ENCODE measurements around the gene PALLD.

The PALLD gene

DNA sequence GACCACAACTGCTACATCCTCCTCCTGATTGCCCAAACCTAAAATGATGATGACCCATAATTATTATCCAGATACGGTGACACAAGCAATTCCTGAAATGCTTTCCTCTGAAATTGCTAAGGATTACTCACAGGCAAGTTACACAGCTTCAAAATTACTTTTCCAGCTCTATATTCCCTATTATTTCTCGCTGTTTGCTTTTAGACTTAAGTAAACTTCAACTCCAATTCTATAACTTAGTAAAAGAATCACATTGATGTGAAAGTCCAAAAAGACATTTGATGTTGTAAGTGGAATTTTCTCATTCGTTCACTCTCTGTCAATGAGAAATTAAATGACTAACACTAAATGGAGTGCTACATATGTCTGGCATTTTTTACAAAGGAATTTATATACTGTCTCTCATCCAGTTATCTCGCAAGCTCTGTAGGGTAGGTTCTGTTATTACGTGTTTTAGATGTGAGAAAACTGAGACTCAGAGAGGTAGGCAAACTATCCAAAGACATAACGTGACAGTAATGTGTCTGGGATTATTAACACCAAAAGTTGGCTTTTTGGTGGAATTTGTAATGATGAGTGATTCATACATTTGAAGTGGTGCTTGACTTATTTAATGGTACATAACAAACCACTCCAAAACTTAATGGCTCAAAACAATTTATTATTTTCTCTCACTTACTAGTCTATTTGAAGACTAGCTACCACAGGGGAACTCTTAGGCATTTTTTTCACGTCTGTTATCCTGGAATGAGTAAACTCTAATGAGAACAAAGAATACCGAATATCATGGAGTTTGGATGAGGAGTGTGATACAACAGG is 31.5 kb downstream of the PALLD start:
- DNase-seq: no peak

DNA sequence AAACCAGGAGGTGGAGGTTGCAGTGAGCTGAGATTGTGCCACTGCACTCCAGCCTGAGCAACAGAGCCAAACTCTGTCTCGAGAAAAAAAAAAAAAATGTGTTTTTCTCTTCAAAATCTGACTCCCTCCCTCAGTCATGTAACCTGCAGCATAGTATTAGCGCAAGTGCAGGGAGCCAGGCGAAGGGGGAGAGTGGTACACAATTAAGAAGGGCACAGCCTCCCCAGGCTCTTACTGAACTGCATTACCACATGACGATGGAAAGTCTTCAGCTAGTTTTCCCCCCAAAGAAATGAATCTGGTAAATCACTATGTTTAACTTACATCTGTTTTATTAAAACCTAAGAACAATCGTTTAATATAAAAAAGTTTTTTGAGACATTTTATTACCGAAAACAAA is 32.4 kb downstream of the PALLD start:
- no peak for DNase-seq

DNA sequence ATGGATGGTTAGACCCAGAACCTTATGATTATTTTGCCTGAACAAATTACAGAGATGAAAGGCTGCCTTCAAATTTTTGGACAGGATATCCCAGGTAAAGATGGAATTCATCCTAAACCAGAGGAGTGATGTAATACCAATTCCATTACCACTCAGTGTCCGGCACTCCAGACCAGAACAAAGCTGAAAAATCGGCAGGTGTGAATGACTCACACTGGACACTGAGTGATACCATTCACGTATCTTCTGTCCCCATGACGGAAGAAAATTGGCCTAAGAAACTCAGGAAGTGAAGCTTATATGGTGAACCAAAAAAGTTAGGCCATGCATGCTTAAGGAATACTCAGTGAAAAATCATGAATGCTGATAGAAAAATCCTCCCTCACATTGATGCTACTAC is 34.5 kb downstream of the PALLD start:
- DNase-seq: no peak

- no peak for DNase-seq
Observed at GRCh38 chr4:168534535-168534934, 37.7 kb downstream of the PALLD start.

- no peak for DNase-seq
Observed at GRCh38 chr4:168535689-168536088, 38.8 kb downstream of the PALLD start.

GRCh38 chr4:168536448-168536847 is 39.6 kb downstream of the PALLD start:
- DNase-seq: no peak

- DNase-seq: no peak
Observed at GRCh38 chr4:168537086-168537485, 40.2 kb downstream of the PALLD start.

GRCh38 chr4:168537571-168537970 is 40.7 kb downstream of the PALLD start:
- no peak for DNase-seq

- no peak for DNase-seq
Observed at GRCh38 chr4:168538632-168539031, 41.8 kb downstream of the PALLD start.

DNA sequence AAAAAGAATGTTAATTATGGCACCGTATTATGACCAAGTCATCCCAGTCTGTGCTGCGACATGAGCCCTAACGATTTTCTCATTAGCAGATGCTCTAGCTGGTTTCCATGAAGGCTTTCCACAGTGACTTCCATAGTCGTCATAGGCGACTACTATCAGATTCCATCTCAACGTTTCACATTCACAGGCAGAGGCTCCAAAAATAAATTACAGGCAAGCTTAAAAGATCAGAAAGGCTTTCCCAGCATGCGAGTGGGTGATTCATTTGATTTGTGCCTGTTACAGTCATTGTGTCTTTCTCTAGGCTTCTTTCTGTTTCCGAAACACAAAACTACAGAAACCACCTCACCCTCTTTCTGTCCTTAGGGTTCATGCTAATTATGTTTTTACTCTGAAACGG is 43.2 kb downstream of the PALLD start:
- no peak for DNase-seq

GRCh38 chr4:168540503-168541265 is 43.8 kb downstream of the PALLD start:
- DNase-seq: no peak

DNA sequence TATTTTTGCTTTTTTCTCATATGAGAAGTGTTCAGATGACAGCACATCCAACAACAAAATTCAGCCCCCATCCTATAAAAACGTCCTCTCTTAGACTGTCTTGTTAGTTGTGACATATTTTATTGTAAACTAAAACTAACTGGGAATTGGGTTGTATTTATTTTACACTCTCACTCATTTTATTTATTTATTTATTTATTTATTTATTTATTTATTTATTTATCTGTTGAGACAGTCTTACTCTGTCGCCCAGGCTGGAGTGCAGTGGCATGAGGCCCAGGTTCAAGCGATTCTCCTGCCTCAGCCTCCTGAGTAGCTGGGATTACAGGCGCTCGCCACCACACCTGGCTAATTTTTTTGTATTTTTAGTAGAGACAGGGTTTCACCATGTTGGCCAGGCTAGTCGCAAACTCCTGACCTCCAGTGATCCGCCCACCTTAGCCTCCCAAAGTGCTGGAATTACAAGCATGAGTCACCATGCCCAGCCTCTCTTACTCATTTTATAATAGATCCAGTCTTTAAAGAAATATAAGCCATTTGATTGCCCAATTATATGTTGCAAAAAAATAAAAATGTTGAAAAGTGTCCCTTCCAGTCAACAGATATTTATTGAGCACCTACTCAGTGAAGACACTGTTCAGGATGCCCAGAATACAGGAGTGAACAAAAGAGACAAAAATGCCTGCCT is 44.6 kb downstream of the PALLD start:
- no peak for DNase-seq

DNA sequence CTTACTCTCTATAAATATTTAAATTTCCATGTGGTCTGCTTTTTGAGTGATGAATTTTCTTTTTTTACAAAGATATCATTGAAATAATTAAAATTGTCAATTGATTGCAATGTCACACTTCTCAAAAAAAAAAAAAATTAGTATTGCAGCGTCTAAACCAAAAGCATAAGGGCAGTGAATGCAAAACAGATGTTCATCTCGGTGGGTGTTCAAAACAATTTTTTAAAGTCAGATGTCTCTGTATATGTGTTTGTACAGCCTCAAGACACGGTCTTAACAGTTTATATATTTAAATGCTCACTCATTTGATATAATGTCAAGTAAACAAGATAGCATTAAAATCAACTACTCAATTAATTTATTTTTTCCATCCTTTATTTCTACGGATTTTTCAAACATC is 52.3 kb downstream of the PALLD start:
- no peak for DNase-seq

- no peak for DNase-seq
Observed at GRCh38 chr4:168550064-168550766, 53.4 kb downstream of the PALLD start.

- no peak for DNase-seq
Observed at GRCh38 chr4:168551211-168551610, 54.4 kb downstream of the PALLD start.

DNA sequence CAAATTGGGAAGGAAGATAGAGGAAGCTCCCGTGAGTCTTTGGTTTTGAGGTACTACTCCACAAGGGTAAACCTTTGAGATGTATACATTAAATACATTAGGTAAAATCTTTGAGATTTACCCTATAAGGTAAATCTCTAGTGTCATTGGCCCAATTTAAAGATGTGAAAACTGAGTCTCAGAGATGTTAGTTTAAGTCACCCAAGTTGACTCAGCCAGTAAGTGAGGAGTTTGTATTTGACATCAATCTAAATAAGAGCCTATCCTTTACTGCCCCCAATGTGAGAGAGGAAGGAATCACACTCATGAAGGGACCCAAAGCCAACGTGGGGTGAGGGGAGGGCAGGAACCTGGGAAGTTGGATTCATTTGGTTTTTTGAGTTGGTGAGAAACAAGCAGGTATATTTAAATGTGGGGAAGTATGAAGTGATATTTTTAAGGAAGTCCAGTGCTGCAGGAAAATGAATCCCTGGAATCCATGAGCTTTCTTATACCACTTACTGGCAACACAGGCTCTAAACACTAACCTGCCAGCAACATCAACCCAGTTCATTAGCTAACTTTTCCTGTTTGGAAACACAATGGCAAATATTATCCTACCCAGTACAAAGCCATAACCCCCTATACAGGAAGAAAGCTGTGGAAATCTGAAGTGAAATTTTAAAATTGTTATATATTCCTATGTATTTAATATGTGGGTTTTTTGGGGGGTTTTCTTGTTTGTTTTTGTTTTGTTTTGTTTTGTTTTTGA is 55.3 kb downstream of the PALLD start:
- DNase-seq: peak; percentile 26

DNA sequence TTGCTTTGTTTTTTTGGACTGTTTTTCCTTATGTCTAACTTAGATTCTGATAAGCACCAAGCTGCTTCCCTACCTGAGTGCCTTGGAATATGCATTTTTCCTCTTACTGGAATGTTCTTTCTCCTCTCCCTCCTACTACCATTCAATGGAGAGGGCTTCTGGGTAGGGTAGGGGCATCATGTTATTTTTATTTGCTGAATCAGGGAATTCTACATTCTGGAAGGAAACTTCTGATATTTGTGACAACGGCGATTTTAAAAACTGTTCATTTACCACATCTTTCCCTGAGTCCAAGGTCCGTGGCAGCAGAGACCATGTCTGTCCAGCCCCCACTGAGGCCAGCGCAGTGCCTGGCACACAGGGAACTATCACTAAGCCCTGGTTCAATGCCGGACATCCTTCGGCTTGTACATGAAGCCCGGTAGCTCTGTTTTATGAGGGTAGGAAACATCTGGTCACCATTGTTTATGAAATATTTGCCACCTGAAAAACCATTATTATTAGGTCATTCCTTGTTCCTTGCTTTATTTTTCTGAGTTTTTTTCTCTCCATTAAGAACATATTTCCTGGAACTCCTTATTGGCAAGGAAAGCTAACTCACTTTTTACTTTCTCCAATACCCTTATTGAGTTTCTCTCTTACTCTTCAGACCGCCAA is 57.0 kb downstream of the PALLD start:
- DNase-seq: no peak

- DNase-seq: no peak
Observed at GRCh38 chr4:168555437-168555836, 58.6 kb downstream of the PALLD start.

- DNase-seq: no peak
Observed at GRCh38 chr4:168557658-168558057, 60.8 kb downstream of the PALLD start.

- DNase-seq: no peak
Observed at GRCh38 chr4:168558599-168558998, 61.7 kb downstream of the PALLD start.
